Fibroblast of lung (primary cell): ENCODE results near the gene SH2B3. TPM values are rescaled to one million over a fixed set of nuclear protein-coding genes. Genes with fewer than 3 reads are reported as not detected.

Experiments used
- DNase-seq, 2 donors: peaks; one replicate each; pipeline versions ENCODE4 v3.0.0 to v3.0.0-alpha.2; 2010; ENCODE audit warnings: low read depth in 2 of 2
- H2AFZ ChIP-seq: 2 replicates; pipeline ENCODE4 v1.5.1; 2012; ENCODE audit warnings: low read length, control low read depth, inconsistent platforms
- H3K27ac ChIP-seq: 2 replicates; pipeline ENCODE4 v1.5.1; 2011; ENCODE audit warnings: low read length, control low read depth; ENCODE audit not compliant: insufficient read depth
- H3K27me3 ChIP-seq: 2 replicates; pipeline ENCODE4 v1.5.1; 2011; ENCODE audit warnings: mild to moderate bottlenecking, low read length; ENCODE audit not compliant: control insufficient read depth, insufficient read depth
- H3K36me3 ChIP-seq: 2 replicates; pipeline ENCODE4 v1.5.1; 2011; ENCODE audit warnings: low read length; ENCODE audit not compliant: control insufficient read depth, insufficient read depth
- H3K4me1 ChIP-seq: 2 replicates; pipeline ENCODE4 v1.5.1; 2011; ENCODE audit warnings: low read length; ENCODE audit not compliant: control insufficient read depth, insufficient read depth; ENCODE audit errors: extremely low read depth
- H3K4me2 ChIP-seq: 2 replicates; pipeline ENCODE4 v1.5.1; 2011; ENCODE audit warnings: low read length, control low read depth; ENCODE audit not compliant: insufficient read depth; ENCODE audit errors: extremely low read depth
- H3K4me3 ChIP-seq, 4 experiments: fragments of 200-600 bp in 1 of 4; sonication (generic) in 1 of 4; replicated peaks in 1 of 4; 2 replicates each; pipeline ENCODE4 v1.5.1; 2011 to 2016; ENCODE audit warnings: low read length in 4 of 4, low read depth in 3 of 4, mild to moderate bottlenecking in 3 of 4, control low read depth in 2 of 4, inconsistent platforms in 1 of 4, mixed read lengths in 1 of 4; ENCODE audit not compliant: insufficient read depth in 1 of 4; ENCODE audit errors: control extremely low read depth in 1 of 4
- H3K79me2 ChIP-seq: 2 replicates; pipeline ENCODE4 v1.5.1; 2012; ENCODE audit warnings: mild to moderate bottlenecking, low read length, inconsistent platforms; ENCODE audit not compliant: control insufficient read depth, insufficient read depth
- H3K9ac ChIP-seq: 2 replicates; pipeline ENCODE4 v1.5.1; 2011; ENCODE audit warnings: mild to moderate bottlenecking, low read length, control low read depth; ENCODE audit not compliant: insufficient read depth
- H3K9me3 ChIP-seq: 2 replicates; pipeline ENCODE4 v1.5.1; 2012; ENCODE audit warnings: low read depth, low read length; ENCODE audit not compliant: control insufficient read depth, insufficient read depth
- H4K20me1 ChIP-seq: 2 replicates; pipeline ENCODE4 v1.5.1; 2011; ENCODE audit warnings: low read length; ENCODE audit not compliant: control insufficient read depth, insufficient read depth; ENCODE audit errors: extremely low read depth
- CTCF ChIP-seq, 2 donors: IDR thresholded peaks in 1 of 2; conservative IDR thresholded peaks in 1 of 2; 1 replicate in 1 of 2; 2 replicates in 1 of 2; pipeline ENCODE4 v1.5.1; 2011 to 2012; ENCODE audit warnings: low read length in 2 of 2, control low read depth in 1 of 2, inconsistent platforms in 1 of 2, low read depth in 1 of 2, mild to moderate bottlenecking in 1 of 2
- EZH2 ChIP-seq: IDR thresholded peaks from 2 replicates; pipeline ENCODE4 v1.5.1; 2012; ENCODE audit warnings: low read length, control low read depth, mild to moderate bottlenecking; ENCODE audit errors: missing control alignments
- polyA plus RNA-seq, 2 donors: library from polyadenylated mRNA; depleted of rRNA in 1 of 2; stranded (reverse) in 1 of 2; unstranded in 1 of 2; fragments of >200 nt; gene quantifications; 2 replicates each; pipeline ENCODE4 v1.2.1, GENCODE V29; 2011 to 2012; ENCODE audit warnings: missing spikeins in 1 of 2
- total RNA-seq: library from RNA; depleted of rRNA; stranded (reverse); fragments of >200 nt; gene quantifications from 2 replicates; pipeline ENCODE4 v1.2.1, GENCODE V29; 2014

SH2B3 gene
- total and polyA plus RNA-seq, 2 donors (not counting 1 experiment from before 2014, with no cell fraction given), result 18.0 to 32.0 TPM

- no peak overlapping the region for H3K27ac ChIP-seq
- H3K4me2 ChIP-seq, result no peak overlapping the region
- no peaks in the 10 kb centered on the region for H3K9me3 ChIP-seq
- DNase-seq, result no peak
- H2AFZ ChIP-seq, result no peak overlapping the region
- no peaks in the 10 kb centered on the region for H3K27me3 ChIP-seq
- TF ChIP-seq CTCF (conservative IDR thresholded peaks at IDR 0.05 in 1 of 2, IDR thresholded peaks at IDR 0.05 in 1 of 2; ENCODE audit: low read depth in 1 of 2, low read length in 2 of 2), result no peak
- TF ChIP-seq EZH2, result no peak
- peaks cover 2% of the 10 kb centered on the region for H3K4me1 ChIP-seq
- no peak overlapping the region for H3K9ac ChIP-seq
- H3K79me2 ChIP-seq, result no peaks in the 10 kb centered on the region
- peaks cover 4% of the 10 kb centered on the region for H3K36me3 ChIP-seq
- H3K4me3 ChIP-seq, result no peak overlapping the region
- H4K20me1 ChIP-seq, result no peaks in the 10 kb centered on the region
Observed at GRCh38 chr12:111360325-111360930, 45.3 kb upstream of the SH2B3 start.

GRCh38 chr12:111361073-111361716 lies 44.5 kb upstream of the SH2B3 start:
- no peaks in the 10 kb centered on the region for H4K20me1 ChIP-seq
- H3K4me3 ChIP-seq, result no peak overlapping the region
- TF ChIP-seq CTCF (conservative IDR thresholded peaks at IDR 0.05 in 1 of 2, IDR thresholded peaks at IDR 0.05 in 1 of 2; ENCODE audit: low read depth in 1 of 2, low read length in 2 of 2) (no peak), EZH2 (no peak)
- no peak for DNase-seq
- H3K79me2 ChIP-seq, result no peaks in the 10 kb centered on the region
- H3K4me1 ChIP-seq, result peaks cover 2% of the 10 kb centered on the region
- H3K9me3 ChIP-seq, result no peaks in the 10 kb centered on the region
- H3K36me3 ChIP-seq, result peaks cover 4% of the 10 kb centered on the region
- no peak overlapping the region for H3K27ac ChIP-seq
- no peaks in the 10 kb centered on the region for H3K27me3 ChIP-seq
- no peak overlapping the region for H2AFZ ChIP-seq
- H3K4me2 ChIP-seq, result no peak overlapping the region
- no peak overlapping the region for H3K9ac ChIP-seq

DNA sequence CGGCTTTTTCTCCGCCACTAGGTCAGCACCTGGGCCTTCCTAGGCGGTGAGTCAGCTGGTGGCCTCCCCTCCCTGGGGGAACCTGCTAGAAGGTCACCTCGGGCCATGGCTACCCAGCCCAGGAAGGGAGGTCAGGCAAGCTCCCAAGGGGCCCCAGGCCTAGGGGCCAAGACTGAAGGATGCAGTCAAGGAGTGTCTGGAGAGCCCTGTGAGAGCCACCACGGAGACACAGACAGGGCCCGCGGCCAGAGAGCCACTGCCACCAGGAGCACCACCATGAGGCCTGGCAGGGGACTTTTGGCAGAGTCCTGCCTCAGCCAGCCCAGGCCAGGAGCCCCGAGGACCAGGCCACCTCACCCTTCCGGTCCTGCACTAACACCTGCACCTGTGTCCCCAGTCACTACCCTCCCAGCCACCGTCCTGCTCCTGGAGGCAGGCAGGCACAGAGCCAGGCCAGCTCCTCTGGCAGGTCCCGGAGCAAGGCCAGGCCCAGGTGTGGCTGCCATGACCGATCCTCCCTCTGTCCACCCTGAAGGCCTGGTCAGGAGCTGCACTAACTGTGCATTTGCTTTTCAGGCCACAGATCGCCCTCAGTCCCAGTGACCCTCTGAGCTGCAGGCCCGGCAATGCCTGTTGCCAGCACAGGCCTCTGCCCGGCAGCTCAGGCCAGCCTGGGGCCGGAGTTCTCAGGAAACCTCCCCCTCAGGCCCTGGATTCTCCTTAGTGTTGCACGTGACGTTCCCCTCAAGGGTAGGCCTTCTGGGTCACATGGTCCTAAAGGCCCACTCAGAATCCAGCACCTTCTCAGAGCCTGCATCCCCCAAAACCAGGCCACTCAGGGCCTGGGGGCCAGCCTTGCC lies 43.8 kb upstream of the SH2B3 start:
- Histone ChIP-seq H3K4me3 (no peak overlapping the region), H2AFZ (no peak overlapping the region), H3K9me3 (no peaks in the 10 kb centered on the region), H3K36me3 (peaks cover 4% of the 10 kb centered on the region), H3K27ac (no peak overlapping the region), H3K79me2 (no peaks in the 10 kb centered on the region), H3K27me3 (no peaks in the 10 kb centered on the region), H3K4me1 (peaks cover 2% of the 10 kb centered on the region), H3K4me2 (no peak overlapping the region), H3K9ac (no peak overlapping the region), H4K20me1 (no peaks in the 10 kb centered on the region)
- DNase-seq, result no peak
- TF ChIP-seq CTCF (conservative IDR thresholded peaks at IDR 0.05 in 1 of 2, IDR thresholded peaks at IDR 0.05 in 1 of 2; ENCODE audit: low read depth in 1 of 2, low read length in 2 of 2), result no peak
- TF ChIP-seq EZH2, result no peak
